ENCODE measurements around the gene TMED5. TPM values are rescaled to one million over a fixed set of nuclear protein-coding genes. Genes with fewer than 3 reads are reported as not detected.
A peak's percentile ranks its signal among the peaks of the same experiment; 100 is the strongest.

Gene TMED5
- total and polyA plus RNA-seq, 5 donors from 2014 or later = 30.6 to 52.4 (median 33.7) TPM

DNA sequence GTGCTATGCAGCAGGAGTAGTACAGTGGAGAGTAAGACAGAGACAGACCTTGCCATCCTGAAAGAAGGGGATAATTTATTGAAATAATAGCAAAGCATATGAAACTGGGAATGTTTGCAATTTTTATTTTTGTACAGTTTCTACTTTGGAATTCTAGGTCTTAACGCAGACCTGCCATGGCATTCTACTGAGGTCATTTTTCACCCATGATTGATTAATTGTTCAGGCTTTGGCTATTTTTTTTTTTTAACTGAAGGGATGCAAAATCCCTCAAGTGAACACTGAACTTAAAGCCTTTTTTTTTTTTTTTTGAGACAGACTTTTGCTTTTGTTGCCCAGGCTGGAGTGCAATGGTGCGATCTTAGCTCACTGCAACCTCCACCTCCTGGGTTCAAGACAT, 74.0 kb downstream of the TMED5 start:
- Mint-ChIP-seq H3K9me3 (peaks cover 0 to 19% (median 6%) of the 10 kb centered on the region in 7 donors), H3K4me3 (peak overlapping the region in 1 of 4 donors; percentile 12), H3K27ac (peak overlapping the region in 2 of 3 donors; percentile 25 to 39), H3K36me3 (peaks cover 52% of the 10 kb centered on the region), H3K27me3 (no peaks in the 10 kb centered on the region), H3K4me1 (peaks cover 20 to 43% (median 32%) of the 10 kb centered on the region in 4 donors)
- Histone ChIP-seq H3K4me1 (ENCODE audit: control insufficient read depth, insufficient read depth, low read length, poor library complexity, severe bottlenecking) (peaks cover 4% of the 10 kb centered on the region), H3K27me3 (ENCODE audit: control insufficient read depth, insufficient read depth, low read length) (no peaks in the 10 kb centered on the region), H3K27ac (ENCODE audit: insufficient read depth, low read length, poor library complexity, severe bottlenecking) (no peak overlapping the region), H3K4me3 (ENCODE audit: low read depth, low read length) (no peak overlapping the region), H3K9me3 (ENCODE audit: control insufficient read depth in 2 of 2, low read length in 2 of 2) (no peaks in the 10 kb centered on the region), H3K36me3 (ENCODE audit: control insufficient read depth, insufficient read depth, low read length) (peaks cover 32% of the 10 kb centered on the region)
- no peak for ATAC-seq (ENCODE audit: low read depth in 2 of 2)
- no peak for DNase-seq

DNA sequence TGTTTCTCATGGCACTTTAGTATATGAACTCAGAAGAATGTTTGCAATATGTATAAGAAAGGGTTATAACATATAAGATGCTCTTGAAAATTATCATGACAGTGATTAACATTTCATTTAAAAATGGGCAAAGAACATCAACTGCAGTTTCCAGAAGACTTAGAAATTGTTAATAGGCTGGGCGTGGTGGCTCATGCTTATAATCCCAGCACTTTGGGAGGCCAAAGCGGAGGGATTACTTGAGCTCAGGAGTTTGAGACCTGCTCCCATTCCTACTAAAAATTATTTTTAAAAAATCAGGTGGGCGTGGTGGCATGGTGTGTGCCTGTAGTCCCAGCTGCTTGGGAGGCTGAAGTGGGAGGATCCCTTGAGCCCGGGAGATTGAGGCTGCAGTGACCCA, 78.1 kb downstream of the TMED5 start:
- no peaks in the 10 kb centered on the region for H3K27me3 ChIP-seq (ENCODE audit: control insufficient read depth, insufficient read depth, low read length)
- ATAC-seq (ENCODE audit: low read depth in 2 of 2) (no peak), DNase-seq (no peak)
- peaks cover 0 to 7% (median under 1%) of the 10 kb centered on the region in 7 donors for H3K9me3 Mint-ChIP-seq
- H3K27ac ChIP-seq (ENCODE audit: insufficient read depth, low read length, poor library complexity, severe bottlenecking) = no peak overlapping the region
- no peaks in the 10 kb centered on the region for H3K9me3 ChIP-seq (ENCODE audit: control insufficient read depth in 2 of 2, low read length in 2 of 2)
- peak overlapping the region in 2 of 3 donors; percentile 44 to 84 for H3K27ac Mint-ChIP-seq
- peaks cover 35% of the 10 kb centered on the region for H3K36me3 Mint-ChIP-seq
- H3K36me3 ChIP-seq (ENCODE audit: control insufficient read depth, insufficient read depth, low read length) = peaks cover 13% of the 10 kb centered on the region
- H3K4me3 ChIP-seq (ENCODE audit: low read depth, low read length) = no peak overlapping the region
- H3K4me1 Mint-ChIP-seq = peaks cover 42 to 57% (median 44%) of the 10 kb centered on the region in 4 donors
- H3K4me1 ChIP-seq (ENCODE audit: control insufficient read depth, insufficient read depth, low read length, poor library complexity, severe bottlenecking) = peaks cover 4% of the 10 kb centered on the region
- no peaks in the 10 kb centered on the region for H3K27me3 Mint-ChIP-seq
- H3K4me3 Mint-ChIP-seq = no peak overlapping the region

Other genes starting within 250 kb of the TMED5 start
- 10.9 TPM for gene DIPK1A, start 219.0 kb downstream of the TMED5 start, total RNA-seq
- 10 to 100 TPM; 13.0 to 19.6 (median 15.2) TPM for gene DIPK1A, start 219.0 kb downstream of the TMED5 start, polyA plus RNA-seq
- 53.0 TPM for gene MTF2, start 101.1 kb downstream of the TMED5 start, total RNA-seq
- 10 to 100 TPM; 63.5 to 80.5 (median 77.7) TPM for gene MTF2, start 101.1 kb downstream of the TMED5 start, polyA plus RNA-seq
- gene CCDC18, start 311 bp upstream of the TMED5 start, total RNA-seq = 8.8 TPM
- 1 to 10 TPM; 3.6 to 5.3 (median 4.2) TPM for gene CCDC18, start 311 bp upstream of the TMED5 start, polyA plus RNA-seq
- gene DR1, start 165.5 kb upstream of the TMED5 start, total RNA-seq = 85.4 TPM
- 10 to 100 TPM; 69.5 to 83.5 (median 74.6) TPM for gene DR1, start 165.5 kb upstream of the TMED5 start, polyA plus RNA-seq